Measurements from ENCODE around the gene TMEM43. TPM values are rescaled to one million over a fixed set of nuclear protein-coding genes. Genes with fewer than 3 reads are reported as not detected.

Gene TMEM43
- total RNA-seq, 4 donors from 2014 or later: 93.5 to 114 (median 102) TPM

DNA sequence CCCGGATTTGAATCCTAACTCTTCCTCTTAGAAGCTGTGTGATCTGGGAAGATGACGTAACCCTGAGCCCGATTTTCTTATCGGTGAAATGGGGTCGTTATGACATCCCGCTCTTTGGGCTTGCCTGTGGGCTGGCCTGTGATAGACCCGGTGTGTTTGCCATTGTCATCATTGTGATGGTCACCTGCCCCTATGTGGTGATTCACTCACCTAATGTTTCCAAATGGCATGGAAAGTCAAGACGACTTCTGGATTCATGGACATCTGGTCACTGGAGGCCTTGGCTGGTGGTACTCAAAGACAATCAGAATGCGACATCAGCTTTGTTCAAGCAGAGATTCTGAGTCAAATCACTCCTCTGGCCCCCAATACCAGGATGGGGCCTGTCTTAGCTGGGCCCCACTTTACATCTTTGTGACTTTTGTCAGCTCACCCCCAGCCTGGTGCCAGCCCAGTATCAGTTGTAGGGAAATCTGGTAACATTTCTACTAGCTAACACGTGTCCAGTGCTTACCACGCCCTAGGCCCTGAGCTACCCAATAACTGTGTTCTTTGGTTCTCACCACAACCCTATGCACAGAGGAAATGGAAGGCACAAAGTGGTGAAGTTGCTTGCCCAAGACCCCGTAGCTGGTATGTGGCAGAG, 2.8 kb downstream of the TMEM43 start:
- H3K27ac ChIP-seq: peak overlapping the region; percentile 87 to 95
- intact Hi-C loops (cut with DNase I; ENCODE audit: low total_unique reads): loop anchor here (10.0 kb wide), 1 partner anchor 47 kb away; the partner anchor contains the start of genes LSM3 and XPC
- no peak for DNase-seq
- H3K27me3 ChIP-seq: no peaks in the 10 kb centered on the region
- TF ChIP-seq, protein P1, sequence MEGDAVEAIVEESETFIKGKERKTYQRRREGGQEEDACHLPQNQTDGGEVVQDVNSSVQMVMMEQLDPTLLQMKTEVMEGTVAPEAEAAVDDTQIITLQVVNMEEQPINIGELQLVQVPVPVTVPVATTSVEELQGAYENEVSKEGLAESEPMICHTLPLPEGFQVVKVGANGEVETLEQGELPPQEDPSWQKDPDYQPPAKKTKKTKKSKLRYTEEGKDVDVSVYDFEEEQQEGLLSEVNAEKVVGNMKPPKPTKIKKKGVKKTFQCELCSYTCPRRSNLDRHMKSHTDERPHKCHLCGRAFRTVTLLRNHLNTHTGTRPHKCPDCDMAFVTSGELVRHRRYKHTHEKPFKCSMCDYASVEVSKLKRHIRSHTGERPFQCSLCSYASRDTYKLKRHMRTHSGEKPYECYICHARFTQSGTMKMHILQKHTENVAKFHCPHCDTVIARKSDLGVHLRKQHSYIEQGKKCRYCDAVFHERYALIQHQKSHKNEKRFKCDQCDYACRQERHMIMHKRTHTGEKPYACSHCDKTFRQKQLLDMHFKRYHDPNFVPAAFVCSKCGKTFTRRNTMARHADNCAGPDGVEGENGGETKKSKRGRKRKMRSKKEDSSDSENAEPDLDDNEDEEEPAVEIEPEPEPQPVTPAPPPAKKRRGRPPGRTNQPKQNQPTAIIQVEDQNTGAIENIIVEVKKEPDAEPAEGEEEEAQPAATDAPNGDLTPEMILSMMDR (IDR thresholded peaks at IDR 0.05): no peak
- TF ChIP-seq POLR2A (IDR thresholded peaks at IDR 0.05): no peak
- H3K9me3 ChIP-seq: no peaks in the 10 kb centered on the region
- no peak overlapping the region for H3K4me3 ChIP-seq
- H3K36me3 ChIP-seq: no peaks in the 10 kb centered on the region
- H3K4me1 ChIP-seq: peaks cover 16 to 23% of the 10 kb centered on the region in 2 donors

DNA sequence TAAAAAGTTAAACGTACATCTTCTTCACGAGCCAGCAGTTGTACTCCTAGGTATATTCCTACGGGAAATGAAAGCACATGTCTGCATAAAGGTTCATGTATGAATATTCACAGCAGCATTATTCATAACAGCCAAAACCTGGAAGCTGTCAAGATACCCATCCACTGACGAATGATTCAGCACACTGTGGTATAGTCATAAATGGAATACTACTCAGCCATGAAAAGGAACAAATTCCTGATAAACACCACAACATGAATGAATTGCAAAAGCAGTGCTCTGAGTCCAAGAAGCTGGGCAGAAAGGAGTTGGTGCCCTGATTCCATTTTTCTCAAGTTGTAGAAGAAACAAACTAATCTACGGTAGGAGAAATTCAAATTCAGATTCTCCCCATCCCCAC, 3.9 kb downstream of the TMEM43 start:
- no peak overlapping the region for H3K4me3 ChIP-seq
- no peak overlapping the region for H3K27ac ChIP-seq
- H3K36me3 ChIP-seq: no peaks in the 10 kb centered on the region
- DNase-seq: no peak
- no peaks in the 10 kb centered on the region for H3K27me3 ChIP-seq
- H3K4me1 ChIP-seq: peaks cover 13 to 23% of the 10 kb centered on the region in 2 donors
- intact Hi-C loops (cut with DNase I; ENCODE audit: low total_unique reads): loop anchor here (10.0 kb wide), 1 partner anchor 46 kb away; the partner anchor contains the start of genes LSM3 and XPC
- no peaks in the 10 kb centered on the region for H3K9me3 ChIP-seq
- no peak for TF ChIP-seq POLR2A (IDR thresholded peaks at IDR 0.05)
- TF ChIP-seq, protein P1 (IDR thresholded peaks at IDR 0.05): no peak

DNA sequence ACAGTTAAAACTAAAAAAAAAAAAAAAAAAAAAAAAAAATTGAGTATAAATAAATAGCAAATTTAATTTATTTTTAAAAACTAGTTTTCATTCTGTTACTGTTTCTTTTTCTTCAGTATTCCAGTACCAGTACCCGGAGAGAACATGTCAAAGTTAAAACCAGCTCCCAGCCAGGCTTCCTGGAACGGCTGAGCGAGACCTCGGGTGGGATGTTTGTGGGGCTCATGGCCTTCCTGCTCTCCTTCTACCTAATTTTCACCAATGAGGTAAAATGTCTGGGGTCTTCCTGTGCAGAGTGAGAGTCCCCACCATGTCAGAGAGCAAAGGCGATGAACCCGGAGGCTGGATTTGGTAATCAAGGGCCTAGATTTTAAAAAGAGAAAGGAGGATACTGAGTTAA, 4.4 kb downstream of the TMEM43 start:
- no peak for DNase-seq
- intact Hi-C loops (cut with DNase I; ENCODE audit: low total_unique reads): loop anchor here (10.0 kb wide), 1 partner anchor 46 kb away; the partner anchor contains the start of genes LSM3 and XPC
- Histone ChIP-seq H3K9me3 (no peaks in the 10 kb centered on the region), H3K27ac (no peak overlapping the region), H3K27me3 (no peaks in the 10 kb centered on the region), H3K4me1 (peaks cover 11 to 23% of the 10 kb centered on the region in 2 donors), H3K4me3 (no peak overlapping the region), H3K36me3 (no peaks in the 10 kb centered on the region)
- TF ChIP-seq POLR2A (IDR thresholded peaks at IDR 0.05): no peak
- TF ChIP-seq, protein P1 (IDR thresholded peaks at IDR 0.05): no peak

DNA sequence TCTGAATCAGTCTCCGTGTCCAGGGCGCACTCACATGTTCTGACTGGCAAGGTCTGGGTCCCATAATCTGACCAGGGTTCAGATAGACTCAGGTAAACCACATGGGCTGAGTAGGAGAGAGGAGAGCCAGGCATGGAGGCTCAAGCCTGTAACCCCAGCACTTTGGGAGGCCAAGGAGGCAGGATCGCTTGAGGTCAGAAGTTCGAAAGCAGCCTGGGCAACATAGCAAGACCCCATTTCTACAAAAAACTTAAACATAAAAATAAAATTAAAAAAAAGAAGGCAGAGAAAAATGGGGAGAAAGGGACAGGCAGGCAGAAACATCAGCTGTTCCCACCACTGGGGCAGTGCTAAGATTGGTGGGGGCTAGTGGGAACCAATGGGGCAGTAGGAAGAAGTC, 5.4 kb downstream of the TMEM43 start:
- Histone ChIP-seq H3K27ac (no peak overlapping the region), H3K27me3 (no peaks in the 10 kb centered on the region), H3K9me3 (no peaks in the 10 kb centered on the region), H3K4me3 (no peak overlapping the region), H3K36me3 (no peaks in the 10 kb centered on the region), H3K4me1 (peaks cover 11 to 23% of the 10 kb centered on the region in 2 donors)
- intact Hi-C loops (cut with DNase I; ENCODE audit: low total_unique reads): no loop called here
- no peak for TF ChIP-seq POLR2A (IDR thresholded peaks at IDR 0.05)
- TF ChIP-seq, protein P1 (IDR thresholded peaks at IDR 0.05): no peak
- no peak for DNase-seq

DNA sequence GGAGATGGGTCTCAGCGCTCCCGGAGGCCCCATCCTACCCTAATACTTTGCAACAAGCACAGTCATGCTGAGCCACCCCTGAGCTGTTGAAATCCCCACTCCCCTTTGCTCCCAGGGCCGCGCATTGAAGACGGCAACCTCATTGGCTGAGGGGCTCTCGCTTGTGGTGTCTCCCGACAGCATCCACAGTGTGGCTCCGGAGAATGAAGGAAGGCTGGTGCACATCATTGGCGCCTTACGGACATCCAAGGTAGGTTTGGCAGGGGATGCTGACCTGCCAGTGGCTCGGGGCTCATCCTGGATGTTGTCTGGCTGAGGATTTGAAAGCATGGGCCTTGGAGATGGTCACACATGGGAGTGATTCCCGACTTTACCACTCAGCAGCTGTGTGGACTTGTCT, 5.9 kb downstream of the TMEM43 start:
- no peak for DNase-seq
- Histone ChIP-seq H3K4me3 (no peak overlapping the region), H3K27me3 (no peaks in the 10 kb centered on the region), H3K36me3 (no peaks in the 10 kb centered on the region), H3K4me1 (peaks cover 11 to 23% of the 10 kb centered on the region in 2 donors), H3K9me3 (no peaks in the 10 kb centered on the region), H3K27ac (no peak overlapping the region)
- intact Hi-C loops (cut with DNase I; ENCODE audit: low total_unique reads): no loop called here
- TF ChIP-seq POLR2A (IDR thresholded peaks at IDR 0.05): no peak
- TF ChIP-seq, protein P1 (IDR thresholded peaks at IDR 0.05): no peak
